Measurements from ENCODE around the gene ZNF830. TPM values are rescaled to one million over a fixed set of nuclear protein-coding genes. Genes with fewer than 3 reads are reported as not detected.
A peak's percentile ranks its signal among the peaks of the same experiment; 100 is the strongest.

The ZNF830 gene
- polyA plus RNA-seq, 1 of the 3 experiments (the other 2 are of a cell fraction) = 8.8 TPM

DNA sequence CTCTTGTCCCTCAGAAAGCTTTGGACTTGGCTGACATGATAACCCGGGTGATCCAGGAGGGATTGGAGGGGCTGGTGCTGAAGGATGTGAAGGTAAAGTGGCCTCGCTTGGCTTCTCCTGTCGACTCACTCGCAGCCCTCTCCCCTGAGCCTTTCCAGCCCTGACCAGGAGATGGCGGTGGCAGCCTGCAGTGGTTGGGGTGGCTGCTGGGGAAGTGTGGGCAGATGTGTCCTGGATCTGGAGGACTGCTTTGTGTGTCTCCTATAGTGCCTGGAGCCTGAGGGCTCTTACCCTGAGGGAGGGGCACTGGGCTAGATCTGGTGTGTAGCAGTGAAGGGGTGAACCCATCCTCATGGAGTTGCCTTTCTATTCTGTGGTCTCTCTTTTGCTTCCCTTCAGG, 36.9 kb downstream of the ZNF830 start:
- peaks cover 4 to 22% of the 10 kb centered on the region in 2 experiments; a peak in 2 of 4 replicates for H3K4me1 ChIP-seq (ENCODE audit: control insufficient read depth in 1 of 2, insufficient read depth in 2 of 2, low read depth in 1 of 2, low read length in 1 of 2)
- H3K27ac ChIP-seq (ENCODE audit: low read depth in 2 of 2, low read length in 1 of 2) = peak overlapping the region in 1 of 2 experiments; percentile 31; a peak in 1 of 4 replicates
- H3K4me2 ChIP-seq = no peak overlapping the region
- TF ChIP-seq REST (IDR thresholded peaks at IDR 0.05; ENCODE audit: low read depth, low read length) (no peak), SMC3 (IDR thresholded peaks at IDR 0.05; ENCODE audit: low read depth, low read length) (peak; percentile 86), CTCF (IDR thresholded peaks at IDR 0.05) (peak; percentile 76), RCOR1 (IDR thresholded peaks at IDR 0.05; ENCODE audit: low read length) (no peak), ELF1 (IDR thresholded peaks at IDR 0.05) (no peak), JUND (IDR thresholded peaks at IDR 0.05) (no peak), FOXM1 (IDR thresholded peaks at IDR 0.05; ENCODE audit: low read depth) (no peak), RAD21 (IDR thresholded peaks at IDR 0.05; ENCODE audit: low read length) (peak; percentile 82)
- TF ChIP-seq, protein P1, sequence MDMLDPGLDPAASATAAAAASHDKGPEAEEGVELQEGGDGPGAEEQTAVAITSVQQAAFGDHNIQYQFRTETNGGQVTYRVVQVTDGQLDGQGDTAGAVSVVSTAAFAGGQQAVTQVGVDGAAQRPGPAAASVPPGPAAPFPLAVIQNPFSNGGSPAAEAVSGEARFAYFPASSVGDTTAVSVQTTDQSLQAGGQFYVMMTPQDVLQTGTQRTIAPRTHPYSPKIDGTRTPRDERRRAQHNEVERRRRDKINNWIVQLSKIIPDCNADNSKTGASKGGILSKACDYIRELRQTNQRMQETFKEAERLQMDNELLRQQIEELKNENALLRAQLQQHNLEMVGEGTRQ (IDR thresholded peaks at IDR 0.05; ENCODE audit: borderline replicate concordance, low read depth, low read length) = no peak
- H3K9me2 ChIP-seq = no peaks in the 10 kb centered on the region
- no peaks in the 10 kb centered on the region for H3K9me3 ChIP-seq
- ChIA-PET CTCF (interaction anchor here (0.8 to 5.1 kb wide), 4 partner anchors 17 to 130 kb away, joined by 3 to 32 read pairs (median 6); partner anchors contain the start of gene RAD51D), POLR2A (no interaction called here)
- no peak overlapping the region for H2AFZ ChIP-seq (ENCODE audit: low read depth)
- peaks cover 23 to 57% of the 10 kb centered on the region in 2 experiments for H3K36me3 ChIP-seq (replicated peaks in 1 of 2; ENCODE audit: control insufficient read depth in 1 of 2, insufficient read depth in 2 of 2, low read length in 1 of 2)
- peaks cover 11% of the 10 kb centered on the region for H3F3A ChIP-seq (replicated peaks; ENCODE audit: insufficient read depth)
- 43% methylated on average over 5 of the region's 5 CpGs for WGBS (ENCODE audit: low lambda C conversion rate)
- no peak overlapping the region for H3K9ac ChIP-seq
- no peak overlapping the region; a peak in 1 of 4 replicates for H3K4me3 ChIP-seq (ENCODE audit: low read depth in 2 of 2, low read length in 1 of 2)
- H3K27me3 ChIP-seq (ENCODE audit: insufficient read depth) = no peaks in the 10 kb centered on the region
- DNase-seq = peak; percentile 70
- H3K79me2 ChIP-seq (ENCODE audit: insufficient read depth) = no peaks in the 10 kb centered on the region
- H4K20me1 ChIP-seq (ENCODE audit: insufficient read depth) = no peaks in the 10 kb centered on the region

DNA sequence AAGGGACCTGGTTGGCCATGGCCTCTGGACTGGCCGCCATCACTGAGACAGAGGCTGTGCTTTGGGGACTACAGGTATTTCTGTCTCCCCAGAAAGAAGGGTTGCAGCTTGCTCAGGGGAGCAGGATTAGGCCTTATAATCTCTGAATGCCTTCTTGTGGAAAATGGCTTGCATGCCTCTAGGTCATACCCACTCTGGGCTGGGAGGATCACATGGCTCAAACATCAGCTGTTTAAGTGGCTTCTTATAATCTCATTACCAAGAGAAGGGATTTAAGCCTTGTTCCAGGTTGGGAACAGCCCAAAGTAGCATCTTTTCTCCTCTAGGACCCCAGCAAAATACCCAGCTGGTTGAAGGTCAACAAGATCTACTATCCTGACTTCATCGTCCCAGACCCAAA, 38.1 kb downstream of the ZNF830 start:
- Histone ChIP-seq H4K20me1 (ENCODE audit: insufficient read depth) (no peaks in the 10 kb centered on the region), H3K4me3 (ENCODE audit: low read depth in 2 of 2, low read length in 1 of 2) (no peak overlapping the region), H3K36me3 (replicated peaks in 1 of 2; ENCODE audit: control insufficient read depth in 1 of 2, insufficient read depth in 2 of 2, low read length in 1 of 2) (peaks cover 23 to 51% of the 10 kb centered on the region in 2 experiments), H3K79me2 (ENCODE audit: insufficient read depth) (no peaks in the 10 kb centered on the region), H3K9ac (no peak overlapping the region), H3K27ac (ENCODE audit: low read depth in 2 of 2, low read length in 1 of 2) (no peak overlapping the region), H3K4me2 (no peak overlapping the region), H3F3A (replicated peaks; ENCODE audit: insufficient read depth) (peaks cover 11% of the 10 kb centered on the region), H3K4me1 (ENCODE audit: control insufficient read depth in 1 of 2, insufficient read depth in 2 of 2, low read depth in 1 of 2, low read length in 1 of 2) (peaks cover 4 to 22% of the 10 kb centered on the region in 2 experiments; a peak in 2 of 4 replicates), H3K9me3 (no peaks in the 10 kb centered on the region), H3K27me3 (ENCODE audit: insufficient read depth) (no peaks in the 10 kb centered on the region), H2AFZ (ENCODE audit: low read depth) (no peak overlapping the region), H3K9me2 (no peaks in the 10 kb centered on the region)
- DNase-seq = no peak
- ChIA-PET CTCF (interaction anchor here (0.8 to 5.1 kb wide), 6 partner anchors 12 to 120 kb away, joined by 3 to 32 read pairs (median 4); partner anchors contain the start of gene RAD51D), POLR2A (no interaction called here)
- TF ChIP-seq, protein P2, sequence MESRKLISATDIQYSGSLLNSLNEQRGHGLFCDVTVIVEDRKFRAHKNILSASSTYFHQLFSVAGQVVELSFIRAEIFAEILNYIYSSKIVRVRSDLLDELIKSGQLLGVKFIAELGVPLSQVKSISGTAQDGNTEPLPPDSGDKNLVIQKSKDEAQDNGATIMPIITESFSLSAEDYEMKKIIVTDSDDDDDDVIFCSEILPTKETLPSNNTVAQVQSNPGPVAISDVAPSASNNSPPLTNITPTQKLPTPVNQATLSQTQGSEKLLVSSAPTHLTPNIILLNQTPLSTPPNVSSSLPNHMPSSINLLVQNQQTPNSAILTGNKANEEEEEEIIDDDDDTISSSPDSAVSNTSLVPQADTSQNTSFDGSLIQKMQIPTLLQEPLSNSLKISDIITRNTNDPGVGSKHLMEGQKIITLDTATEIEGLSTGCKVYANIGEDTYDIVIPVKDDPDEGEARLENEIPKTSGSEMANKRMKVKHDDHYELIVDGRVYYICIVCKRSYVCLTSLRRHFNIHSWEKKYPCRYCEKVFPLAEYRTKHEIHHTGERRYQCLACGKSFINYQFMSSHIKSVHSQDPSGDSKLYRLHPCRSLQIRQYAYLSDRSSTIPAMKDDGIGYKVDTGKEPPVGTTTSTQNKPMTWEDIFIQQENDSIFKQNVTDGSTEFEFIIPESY (IDR thresholded peaks at IDR 0.05; ENCODE audit: borderline replicate concordance, low read depth) = no peak
- TF ChIP-seq FOSL2 (IDR thresholded peaks at IDR 0.05; ENCODE audit: borderline replicate concordance, low read depth) (no peak), SMC3 (IDR thresholded peaks at IDR 0.05; ENCODE audit: low read depth, low read length) (no peak), TAF1 (IDR thresholded peaks at IDR 0.05; ENCODE audit: borderline replicate concordance, low read depth, low read length) (no peak)
- TF ChIP-seq, protein P3, sequence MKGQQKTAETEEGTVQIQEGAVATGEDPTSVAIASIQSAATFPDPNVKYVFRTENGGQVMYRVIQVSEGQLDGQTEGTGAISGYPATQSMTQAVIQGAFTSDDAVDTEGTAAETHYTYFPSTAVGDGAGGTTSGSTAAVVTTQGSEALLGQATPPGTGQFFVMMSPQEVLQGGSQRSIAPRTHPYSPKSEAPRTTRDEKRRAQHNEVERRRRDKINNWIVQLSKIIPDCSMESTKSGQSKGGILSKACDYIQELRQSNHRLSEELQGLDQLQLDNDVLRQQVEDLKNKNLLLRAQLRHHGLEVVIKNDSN (IDR thresholded peaks at IDR 0.05; ENCODE audit: borderline replicate concordance, low read depth) = no peak
- TF ChIP-seq, protein P4, sequence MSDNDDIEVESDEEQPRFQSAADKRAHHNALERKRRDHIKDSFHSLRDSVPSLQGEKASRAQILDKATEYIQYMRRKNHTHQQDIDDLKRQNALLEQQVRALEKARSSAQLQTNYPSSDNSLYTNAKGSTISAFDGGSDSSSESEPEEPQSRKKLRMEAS (IDR thresholded peaks at IDR 0.05; ENCODE audit: low read depth) = no peak
- 100% methylated on average over 1 of the region's 2 CpGs for WGBS (ENCODE audit: low lambda C conversion rate)
